ENCODE measurements around the gene ARHGAP24. TPM values are rescaled to one million over a fixed set of nuclear protein-coding genes. Genes with fewer than 3 reads are reported as not detected.

The ARHGAP24 gene
- total and polyA plus RNA-seq, 2 donors (not counting 1 experiment from before 2014, with no cell fraction given) = 48.4 to 141 TPM

DNA sequence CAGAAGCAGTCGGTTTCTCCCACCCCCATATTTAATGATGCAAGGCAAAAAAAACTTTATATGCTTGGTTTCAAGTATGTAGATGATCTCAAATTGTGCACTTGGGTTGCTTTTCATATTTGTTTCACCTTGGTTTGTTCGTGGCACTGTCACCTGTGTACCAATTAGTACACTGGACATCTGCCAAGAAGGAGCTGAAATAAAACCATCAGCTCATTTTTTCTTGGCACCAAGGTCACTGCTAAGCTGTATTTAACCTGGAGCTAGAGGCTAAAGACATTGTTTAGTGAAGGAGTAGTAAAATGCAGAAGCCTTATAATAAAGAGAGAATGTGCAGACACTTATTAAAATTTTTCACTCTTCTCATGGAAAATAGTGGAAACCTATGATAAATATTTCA lies 430.8 kb downstream of the ARHGAP24 start:
- no CpG with 5 or more reads among the region's 2 CpGs for WGBS (ENCODE audit: insufficient coverage)
- Histone ChIP-seq H3K27me3 (replicated peaks in 1 of 4; ENCODE audit: control extremely low read depth in 1 of 4, control insufficient read depth in 3 of 4, insufficient read depth in 4 of 4, low read length in 3 of 4) (no peaks in the 10 kb centered on the region), H3K36me3 (replicated peaks in 1 of 2; ENCODE audit: control extremely low read depth in 1 of 2, control insufficient read depth in 1 of 2, extremely low read depth in 1 of 2, insufficient read depth in 2 of 2, low read length in 1 of 2) (peaks cover 0 to 4% of the 10 kb centered on the region in 2 experiments), H3K4me2 (replicated peaks; ENCODE audit: low read depth, low read length, poor library complexity, severe bottlenecking) (no peak overlapping the region), H3K4me3 (ENCODE audit: control extremely low read depth in 1 of 5, extremely low read depth in 1 of 5, insufficient read depth in 1 of 5, low read depth in 2 of 5, low read length in 4 of 5) (no peak overlapping the region), H3K4me1 (ENCODE audit: control insufficient read depth in 2 of 2, insufficient read depth in 2 of 2, low read length in 2 of 2) (peaks cover 2 to 6% of the 10 kb centered on the region in 2 donors), H3K9me3 (ENCODE audit: control extremely low read depth in 1 of 3, control insufficient read depth in 2 of 3, insufficient read depth in 1 of 3, low read length in 2 of 3) (peaks cover 0 to 4% (median 1%) of the 10 kb centered on the region in 3 donors), H2AFZ (ENCODE audit: insufficient read depth, low read depth, low read length, poor library complexity, severe bottlenecking) (no peak overlapping the region), H3K79me2 (ENCODE audit: control insufficient read depth, insufficient read depth, low read length) (peaks cover 21% of the 10 kb centered on the region), H3K27ac (ENCODE audit: low read length in 2 of 2) (no peak overlapping the region), H4K20me1 (ENCODE audit: control insufficient read depth, insufficient read depth, low read length, poor library complexity, severe bottlenecking) (peaks cover 44% of the 10 kb centered on the region), H3K9ac (ENCODE audit: low read length) (no peak overlapping the region)
- Mint-ChIP-seq H3K4me3 (no peak overlapping the region), H3K27ac (no peak overlapping the region), H3K27me3 (no peaks in the 10 kb centered on the region), H3K4me1 (peaks cover 20% of the 10 kb centered on the region), H3K9me3 (ENCODE audit: insufficient read depth) (no peaks in the 10 kb centered on the region)
- POLR2A ChIA-PET = no interaction called here
- TF ChIP-seq EZH2 (IDR thresholded peaks at IDR 0.05; ENCODE audit: borderline replicate concordance, insufficient read depth, low read depth, low read length, poor library complexity, severe bottlenecking) = no peak
- intact Hi-C loops (cut with micrococcal nuclease) = no loop called here
- DNase-seq (no peak), ATAC-seq (ENCODE audit: low read depth) (no peak)
- CTCF ChIA-PET = no interaction called here

DNA sequence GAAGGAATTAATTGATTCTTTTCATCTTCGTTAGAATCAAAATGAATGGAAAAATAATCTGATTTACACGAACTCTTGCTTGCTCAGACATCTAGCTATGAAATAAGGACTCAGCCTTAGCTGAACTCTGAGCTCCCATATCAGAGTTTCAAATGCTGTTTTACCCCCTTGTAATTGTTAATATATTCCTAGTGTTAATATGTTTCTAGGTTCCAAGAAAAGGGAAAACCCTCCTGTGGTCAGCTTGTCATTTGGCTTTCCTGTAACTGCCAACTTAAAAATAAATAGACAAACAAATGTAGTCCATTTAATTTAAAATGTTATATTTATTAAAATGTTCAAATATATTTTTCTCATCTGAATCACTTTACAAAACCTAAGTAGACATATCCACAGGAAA lies 432.1 kb downstream of the ARHGAP24 start:
- ChIA-PET CTCF (interaction anchor here (0.5 kb wide), 1 partner anchor 774 kb away, joined by 3 read pairs; no protein-coding TSS in a partner anchor), POLR2A (no interaction called here)
- H3K9me3 ChIP-seq (ENCODE audit: control extremely low read depth in 1 of 3, control insufficient read depth in 2 of 3, insufficient read depth in 1 of 3, low read length in 2 of 3) = peaks cover 0 to 4% (median 1%) of the 10 kb centered on the region in 3 donors
- no peak overlapping the region for H3K4me3 Mint-ChIP-seq
- no peak overlapping the region for H3K27ac ChIP-seq (ENCODE audit: low read length in 2 of 2)
- no peak for DNase-seq
- WGBS (ENCODE audit: insufficient coverage) = no CpG with 5 or more reads among the region's 2 CpGs
- H3K27me3 ChIP-seq (replicated peaks in 1 of 4; ENCODE audit: control extremely low read depth in 1 of 4, control insufficient read depth in 3 of 4, insufficient read depth in 4 of 4, low read length in 3 of 4) = no peaks in the 10 kb centered on the region
- peaks cover 10% of the 10 kb centered on the region for H3K4me1 Mint-ChIP-seq
- no peak for ATAC-seq (ENCODE audit: low read depth)
- peaks cover 29% of the 10 kb centered on the region for H3K79me2 ChIP-seq (ENCODE audit: control insufficient read depth, insufficient read depth, low read length)
- peaks cover 2 to 10% of the 10 kb centered on the region in 2 donors for H3K4me1 ChIP-seq (ENCODE audit: control insufficient read depth in 2 of 2, insufficient read depth in 2 of 2, low read length in 2 of 2)
- no peak overlapping the region for H2AFZ ChIP-seq (ENCODE audit: insufficient read depth, low read depth, low read length, poor library complexity, severe bottlenecking)
- H4K20me1 ChIP-seq (ENCODE audit: control insufficient read depth, insufficient read depth, low read length, poor library complexity, severe bottlenecking) = peaks cover 39% of the 10 kb centered on the region
- no peaks in the 10 kb centered on the region for H3K27me3 Mint-ChIP-seq
- H3K36me3 ChIP-seq (replicated peaks in 1 of 2; ENCODE audit: control extremely low read depth in 1 of 2, control insufficient read depth in 1 of 2, extremely low read depth in 1 of 2, insufficient read depth in 2 of 2, low read length in 1 of 2) = peaks cover 0 to 4% of the 10 kb centered on the region in 2 experiments
- no peaks in the 10 kb centered on the region for H3K9me3 Mint-ChIP-seq (ENCODE audit: insufficient read depth)
- intact Hi-C loops (cut with micrococcal nuclease) = no loop called here
- H3K4me3 ChIP-seq (ENCODE audit: control extremely low read depth in 1 of 5, extremely low read depth in 1 of 5, insufficient read depth in 1 of 5, low read depth in 2 of 5, low read length in 4 of 5) = no peak overlapping the region
- no peak for TF ChIP-seq EZH2 (IDR thresholded peaks at IDR 0.05; ENCODE audit: borderline replicate concordance, insufficient read depth, low read depth, low read length, poor library complexity, severe bottlenecking)
- TF ChIP-seq, protein P1, sequence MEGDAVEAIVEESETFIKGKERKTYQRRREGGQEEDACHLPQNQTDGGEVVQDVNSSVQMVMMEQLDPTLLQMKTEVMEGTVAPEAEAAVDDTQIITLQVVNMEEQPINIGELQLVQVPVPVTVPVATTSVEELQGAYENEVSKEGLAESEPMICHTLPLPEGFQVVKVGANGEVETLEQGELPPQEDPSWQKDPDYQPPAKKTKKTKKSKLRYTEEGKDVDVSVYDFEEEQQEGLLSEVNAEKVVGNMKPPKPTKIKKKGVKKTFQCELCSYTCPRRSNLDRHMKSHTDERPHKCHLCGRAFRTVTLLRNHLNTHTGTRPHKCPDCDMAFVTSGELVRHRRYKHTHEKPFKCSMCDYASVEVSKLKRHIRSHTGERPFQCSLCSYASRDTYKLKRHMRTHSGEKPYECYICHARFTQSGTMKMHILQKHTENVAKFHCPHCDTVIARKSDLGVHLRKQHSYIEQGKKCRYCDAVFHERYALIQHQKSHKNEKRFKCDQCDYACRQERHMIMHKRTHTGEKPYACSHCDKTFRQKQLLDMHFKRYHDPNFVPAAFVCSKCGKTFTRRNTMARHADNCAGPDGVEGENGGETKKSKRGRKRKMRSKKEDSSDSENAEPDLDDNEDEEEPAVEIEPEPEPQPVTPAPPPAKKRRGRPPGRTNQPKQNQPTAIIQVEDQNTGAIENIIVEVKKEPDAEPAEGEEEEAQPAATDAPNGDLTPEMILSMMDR (IDR thresholded peaks at IDR 0.05) = no peak
- H3K27ac Mint-ChIP-seq = no peak overlapping the region
- H3K4me2 ChIP-seq (replicated peaks; ENCODE audit: low read depth, low read length, poor library complexity, severe bottlenecking) = no peak overlapping the region
- H3K9ac ChIP-seq (ENCODE audit: low read length) = no peak overlapping the region
